ENCODE data around the gene ZGPAT.
"Not testable (repeated sequence)": the region's sequence is repeated elsewhere in the genome, so short reads cannot be mapped to it uniquely, and the experiment has no call there.

Gene ZGPAT

DNA sequence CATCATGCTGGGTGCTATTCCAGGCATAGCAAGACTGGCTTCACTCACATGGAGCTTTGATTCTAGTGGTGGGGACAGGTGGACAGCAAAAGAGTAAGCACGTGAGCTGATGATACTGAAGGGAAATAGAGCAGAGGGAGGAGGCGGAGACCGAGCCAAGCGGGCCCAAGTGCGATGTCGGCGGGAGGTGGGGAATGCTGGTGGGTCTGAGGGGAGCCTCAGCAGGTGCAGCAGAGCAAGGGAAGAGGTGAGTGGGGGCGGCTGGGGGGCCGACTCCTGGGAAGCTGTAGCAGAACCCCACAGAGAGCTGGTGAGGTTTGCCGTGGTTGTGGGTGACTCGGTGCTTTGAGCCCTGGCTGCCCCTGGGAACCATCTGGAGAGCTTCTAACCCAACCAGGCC is 39.5 kb upstream of the ZGPAT start:
- H3K4me3 ChIP-seq (ENCODE audit: low read length): no peak overlapping the region
- TF ChIP-seq, protein P1, sequence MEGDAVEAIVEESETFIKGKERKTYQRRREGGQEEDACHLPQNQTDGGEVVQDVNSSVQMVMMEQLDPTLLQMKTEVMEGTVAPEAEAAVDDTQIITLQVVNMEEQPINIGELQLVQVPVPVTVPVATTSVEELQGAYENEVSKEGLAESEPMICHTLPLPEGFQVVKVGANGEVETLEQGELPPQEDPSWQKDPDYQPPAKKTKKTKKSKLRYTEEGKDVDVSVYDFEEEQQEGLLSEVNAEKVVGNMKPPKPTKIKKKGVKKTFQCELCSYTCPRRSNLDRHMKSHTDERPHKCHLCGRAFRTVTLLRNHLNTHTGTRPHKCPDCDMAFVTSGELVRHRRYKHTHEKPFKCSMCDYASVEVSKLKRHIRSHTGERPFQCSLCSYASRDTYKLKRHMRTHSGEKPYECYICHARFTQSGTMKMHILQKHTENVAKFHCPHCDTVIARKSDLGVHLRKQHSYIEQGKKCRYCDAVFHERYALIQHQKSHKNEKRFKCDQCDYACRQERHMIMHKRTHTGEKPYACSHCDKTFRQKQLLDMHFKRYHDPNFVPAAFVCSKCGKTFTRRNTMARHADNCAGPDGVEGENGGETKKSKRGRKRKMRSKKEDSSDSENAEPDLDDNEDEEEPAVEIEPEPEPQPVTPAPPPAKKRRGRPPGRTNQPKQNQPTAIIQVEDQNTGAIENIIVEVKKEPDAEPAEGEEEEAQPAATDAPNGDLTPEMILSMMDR (conservative IDR thresholded peaks at IDR 0.05; ENCODE audit: low read length): no peak
- no peak for DNase-seq (ENCODE audit: low read depth)

DNA sequence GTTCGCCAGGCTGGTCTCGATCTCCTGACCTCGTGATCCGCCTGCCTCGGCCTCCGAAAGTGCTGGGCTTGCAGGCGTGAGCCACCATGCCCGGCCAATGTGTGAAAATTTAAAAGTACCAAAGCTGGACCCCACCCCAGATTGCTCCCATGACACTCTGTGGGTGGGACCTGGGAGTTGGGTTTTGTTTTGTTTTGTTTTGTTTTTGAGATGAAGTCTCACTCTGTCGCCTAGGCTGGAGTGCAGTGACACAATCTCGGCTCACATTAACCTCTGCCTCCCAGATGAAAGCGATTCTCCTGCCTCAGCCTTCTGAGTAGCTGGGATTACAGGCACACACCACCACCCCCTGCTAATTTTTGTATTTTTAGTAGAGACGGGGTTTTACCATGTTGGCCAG is 36.1 kb upstream of the ZGPAT start:
- H3K4me3 ChIP-seq (ENCODE audit: low read length); DNase-seq (ENCODE audit: low read depth): not testable (repeated sequence)

DNA sequence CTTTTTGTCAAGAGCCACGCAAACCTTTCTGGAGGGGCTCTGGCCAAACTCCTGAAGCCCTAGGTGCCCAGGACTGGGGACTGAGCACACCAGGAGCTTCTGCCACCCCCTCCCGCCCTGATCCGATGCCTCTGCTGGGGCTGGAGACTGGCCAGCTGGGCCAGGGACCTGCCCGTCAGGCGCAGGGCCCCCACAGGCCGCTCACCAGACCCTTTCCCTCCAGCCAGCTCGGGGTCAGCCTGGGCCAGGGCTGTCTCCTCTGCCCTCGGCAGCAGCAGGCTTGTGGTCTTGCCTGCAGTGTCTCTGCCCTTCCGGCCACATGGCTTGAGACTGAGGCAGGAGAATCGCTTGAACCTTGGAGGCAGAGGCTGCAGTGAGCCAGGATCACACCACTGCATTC is 35.2 kb upstream of the ZGPAT start:
- no peak for DNase-seq (ENCODE audit: low read depth)
- no peak overlapping the region for H3K4me3 ChIP-seq (ENCODE audit: low read length)
- TF ChIP-seq, protein P1 (conservative IDR thresholded peaks at IDR 0.05; ENCODE audit: low read length): no peak

DNA sequence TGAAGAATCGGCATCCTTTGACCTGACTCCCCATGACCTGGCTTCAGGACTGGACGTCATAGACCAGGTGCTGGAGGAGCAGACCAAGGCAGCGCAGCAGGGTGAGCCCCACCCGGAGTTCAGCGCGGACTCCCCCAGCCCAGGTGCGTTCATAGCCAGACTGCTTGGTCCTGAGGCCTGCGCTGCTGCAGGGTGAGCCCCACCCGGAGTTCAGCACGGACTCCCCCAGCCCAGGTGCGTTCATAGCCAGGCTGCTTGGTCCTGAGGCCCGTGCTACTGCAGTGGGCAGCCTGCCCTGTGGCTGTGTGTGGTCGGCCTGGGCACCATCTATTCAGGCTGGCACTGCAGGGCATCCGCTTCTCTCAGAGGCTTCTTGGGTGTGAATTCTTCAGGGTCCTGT is 33.9 kb upstream of the ZGPAT start:
- DNase-seq (ENCODE audit: low read depth): no peak
- H3K4me3 ChIP-seq (ENCODE audit: low read length): no peak overlapping the region
- TF ChIP-seq, protein P1 (conservative IDR thresholded peaks at IDR 0.05; ENCODE audit: low read length): no peak

DNA sequence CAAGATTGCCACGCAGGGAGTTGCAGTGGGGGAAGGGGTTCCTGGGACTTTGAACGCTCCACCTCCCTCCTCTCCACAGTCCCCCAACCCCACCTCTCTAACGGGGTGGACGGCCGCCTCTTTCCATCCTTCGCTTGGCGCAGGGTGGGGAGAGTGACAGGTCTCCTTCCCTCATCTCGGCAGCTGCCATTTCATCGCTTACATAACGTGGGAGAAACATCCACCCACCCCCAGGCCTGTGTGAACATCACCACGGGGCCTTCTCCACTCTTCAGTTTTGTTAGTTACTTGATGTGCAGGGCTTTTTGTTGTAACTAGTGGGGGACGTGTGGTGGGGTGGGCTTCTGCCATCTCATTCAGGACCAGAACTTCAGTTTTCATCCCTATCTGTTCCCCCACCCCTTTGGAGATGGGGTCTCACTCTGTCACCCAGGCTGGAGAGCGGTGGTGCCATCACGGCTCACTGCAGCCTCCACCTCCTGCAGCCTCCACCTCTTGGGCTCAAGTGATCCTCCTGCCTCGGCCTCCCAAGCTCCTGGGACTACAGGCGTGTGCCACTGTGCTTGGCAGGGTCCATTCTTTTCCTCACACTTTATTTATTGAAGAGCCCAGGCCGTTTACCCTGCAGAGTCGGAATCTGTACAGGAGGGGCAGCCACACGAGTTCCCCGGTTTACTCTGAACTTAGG is 32.0 kb upstream of the ZGPAT start:
- H3K4me3 ChIP-seq (ENCODE audit: low read length): no peak overlapping the region
- TF ChIP-seq, protein P1 (conservative IDR thresholded peaks at IDR 0.05; ENCODE audit: low read length): no peak
- no peak for DNase-seq (ENCODE audit: low read depth)

DNA sequence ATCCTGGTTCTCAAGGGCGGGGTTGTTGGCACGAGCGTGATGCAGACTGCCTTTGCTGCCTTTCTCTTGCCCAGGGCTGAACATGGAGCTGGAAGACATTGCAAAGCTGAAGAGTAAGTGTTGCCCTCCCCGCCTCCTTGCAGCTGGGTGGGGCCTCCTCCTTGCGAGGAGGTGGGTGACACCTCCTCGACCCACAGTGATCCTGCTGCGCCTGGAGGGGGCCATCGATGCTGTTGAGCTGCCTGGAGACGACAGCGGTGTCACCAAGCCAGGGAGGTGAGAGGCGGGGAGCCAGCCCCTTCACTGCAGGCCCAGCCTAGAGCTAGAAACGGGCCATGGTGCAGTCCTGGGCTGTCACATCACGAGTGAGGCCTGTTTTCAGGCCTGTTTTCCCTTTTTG is 29.8 kb upstream of the ZGPAT start:
- H3K4me3 ChIP-seq (ENCODE audit: low read length): no peak overlapping the region
- TF ChIP-seq, protein P1 (conservative IDR thresholded peaks at IDR 0.05; ENCODE audit: low read length): no peak
- no peak for DNase-seq (ENCODE audit: low read depth)

DNA sequence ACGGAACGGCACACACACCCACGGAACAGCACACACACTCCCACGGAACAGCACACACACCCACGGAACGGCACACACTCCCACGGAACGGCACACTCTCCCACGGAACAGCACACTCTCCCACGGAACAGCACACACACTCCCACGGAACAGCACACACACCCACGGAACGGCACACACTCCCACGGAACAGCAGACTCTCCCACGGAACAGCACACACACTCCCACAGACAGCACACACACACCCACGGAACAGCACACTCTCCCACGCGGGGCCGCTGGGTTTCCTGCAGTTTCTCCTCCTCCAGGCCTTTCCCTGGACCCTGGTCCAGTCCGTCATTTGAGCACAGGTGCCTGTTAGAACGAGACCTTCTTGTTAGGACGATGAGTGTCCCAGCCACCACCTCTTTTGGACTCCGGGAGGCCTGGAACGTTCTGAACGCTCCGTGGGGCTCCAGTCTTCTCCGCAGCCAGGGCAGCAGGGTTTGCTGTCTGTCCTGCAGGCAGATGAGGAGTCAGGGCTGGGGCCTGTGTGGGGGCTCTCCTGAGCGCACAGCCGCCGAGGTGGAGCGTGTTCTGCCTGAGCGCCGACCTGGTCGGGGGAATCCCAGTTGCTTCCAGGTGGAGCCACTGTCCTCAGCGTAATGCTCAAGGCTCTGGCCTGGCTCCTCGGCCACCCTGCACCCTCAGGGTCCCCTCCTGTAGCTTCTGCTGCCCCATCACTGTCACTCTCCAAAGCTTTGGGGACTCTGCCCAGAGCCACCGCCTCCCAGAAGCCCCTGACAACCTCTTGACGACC is 29.0 kb upstream of the ZGPAT start:
- no peak for DNase-seq (ENCODE audit: low read depth)
- H3K4me3 ChIP-seq (ENCODE audit: low read length): no peak overlapping the region
- TF ChIP-seq, protein P1 (conservative IDR thresholded peaks at IDR 0.05; ENCODE audit: low read length): no peak
